CD4-positive, alpha-beta T cell treated with Interleukin-2 at 100 ng/mL for 4 hours (primary cell): ENCODE data around the gene TMEM258.

Experiments
- DNase-seq: peaks from one replicate; pipeline ENCODE4 v3.0.0-alpha.2; 2020; ENCODE audit warnings: low spot score

Gene TMEM258

DNA sequence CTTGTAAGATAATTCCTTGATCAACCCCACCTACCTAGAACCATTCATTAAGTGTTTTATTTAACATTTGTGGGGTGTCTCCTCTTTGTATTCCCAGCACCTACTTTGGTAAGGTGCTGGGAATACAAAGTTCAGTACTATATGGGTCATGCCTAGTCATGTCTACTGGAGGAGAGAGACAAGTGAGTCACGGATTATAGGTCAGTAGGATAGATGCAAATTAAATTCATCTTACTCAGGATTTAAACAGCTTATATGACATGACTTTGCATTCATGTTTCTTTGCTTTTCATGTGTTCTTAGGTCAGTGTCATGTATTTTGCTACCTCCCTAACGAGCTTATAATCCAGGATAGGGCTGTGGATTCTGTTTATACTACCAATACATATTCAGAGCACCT, 27.8 kb upstream of the TMEM258 start:
- DNase-seq = no peak

DNA sequence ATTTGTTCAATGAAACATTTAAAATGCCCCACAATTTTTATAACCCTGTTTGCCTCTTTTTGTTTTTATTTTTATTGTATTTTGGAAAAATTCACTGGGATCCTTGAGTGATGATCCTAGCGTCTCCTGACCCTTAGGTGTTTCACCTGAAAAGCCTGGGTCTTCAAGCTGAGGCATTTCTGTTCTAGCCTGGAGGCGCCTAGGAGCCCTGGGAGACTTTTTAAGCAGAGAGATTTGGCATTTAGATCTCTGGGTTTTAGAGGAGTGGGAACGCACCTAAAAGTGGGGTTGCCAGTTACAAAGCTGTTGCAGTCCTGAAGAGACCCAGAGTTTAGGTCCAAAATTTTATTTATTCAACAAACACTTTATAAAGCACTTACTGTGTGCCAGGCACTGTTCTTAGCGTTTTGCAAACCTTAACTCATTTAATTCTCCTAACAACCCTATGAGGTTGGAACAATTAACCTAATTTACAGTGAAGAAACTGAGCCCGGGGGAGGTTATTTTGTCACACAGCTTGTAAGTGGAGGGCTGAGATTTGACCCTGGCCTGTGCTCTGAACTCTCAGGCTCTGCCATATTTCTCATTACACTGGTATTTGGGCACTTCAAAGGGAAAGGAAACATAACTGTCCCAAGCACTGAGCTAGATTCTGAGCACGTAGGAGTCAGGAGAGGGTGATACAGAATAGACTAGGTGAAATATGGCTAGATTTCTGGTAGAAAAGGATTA, 25.2 kb upstream of the TMEM258 start:
- no peak for DNase-seq

DNA sequence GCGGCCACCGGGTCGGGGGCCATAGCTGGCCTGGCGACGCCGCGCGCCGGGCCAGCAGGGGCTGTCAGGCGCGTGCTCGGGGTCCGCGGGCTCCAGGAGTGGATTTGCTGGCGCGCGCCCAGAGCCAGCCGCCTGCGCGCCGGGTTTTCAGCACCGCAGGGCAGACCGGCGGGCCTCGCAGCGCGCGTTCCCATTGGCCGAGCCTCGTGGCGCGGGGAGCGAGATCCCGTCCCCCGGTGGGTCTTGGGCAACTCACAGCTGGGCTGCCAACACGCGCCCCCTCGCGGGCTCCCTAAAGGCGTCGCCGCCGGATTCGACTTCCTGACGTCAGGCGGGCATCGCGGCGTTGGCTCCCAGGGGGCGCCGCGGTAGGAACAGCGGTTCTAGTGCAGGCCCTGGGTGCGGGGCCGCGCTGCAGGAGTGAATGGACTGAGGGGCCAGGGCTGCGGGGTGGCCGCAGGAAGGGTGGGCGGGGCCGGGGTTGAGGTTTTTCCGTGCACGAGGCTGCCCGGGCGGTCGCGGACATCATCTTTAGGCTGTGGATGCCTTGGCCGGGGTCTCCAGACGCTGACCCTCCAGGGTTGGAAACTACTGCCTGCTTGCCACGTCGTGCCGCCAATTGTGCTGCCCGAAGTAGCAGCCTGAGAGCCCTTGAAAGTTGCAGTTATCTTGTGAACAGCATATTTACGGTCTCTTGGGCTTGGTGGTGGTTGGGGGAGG, 24.5 kb upstream of the TMEM258 start, which contains the start of gene FADS1:
Gene FADS1 (minus strand): TSS at position 268 of the 720 bp plus-strand sequence. CDS start 74 bp downstream, at position 194.
- DNase-seq = peak; percentile 63

DNA sequence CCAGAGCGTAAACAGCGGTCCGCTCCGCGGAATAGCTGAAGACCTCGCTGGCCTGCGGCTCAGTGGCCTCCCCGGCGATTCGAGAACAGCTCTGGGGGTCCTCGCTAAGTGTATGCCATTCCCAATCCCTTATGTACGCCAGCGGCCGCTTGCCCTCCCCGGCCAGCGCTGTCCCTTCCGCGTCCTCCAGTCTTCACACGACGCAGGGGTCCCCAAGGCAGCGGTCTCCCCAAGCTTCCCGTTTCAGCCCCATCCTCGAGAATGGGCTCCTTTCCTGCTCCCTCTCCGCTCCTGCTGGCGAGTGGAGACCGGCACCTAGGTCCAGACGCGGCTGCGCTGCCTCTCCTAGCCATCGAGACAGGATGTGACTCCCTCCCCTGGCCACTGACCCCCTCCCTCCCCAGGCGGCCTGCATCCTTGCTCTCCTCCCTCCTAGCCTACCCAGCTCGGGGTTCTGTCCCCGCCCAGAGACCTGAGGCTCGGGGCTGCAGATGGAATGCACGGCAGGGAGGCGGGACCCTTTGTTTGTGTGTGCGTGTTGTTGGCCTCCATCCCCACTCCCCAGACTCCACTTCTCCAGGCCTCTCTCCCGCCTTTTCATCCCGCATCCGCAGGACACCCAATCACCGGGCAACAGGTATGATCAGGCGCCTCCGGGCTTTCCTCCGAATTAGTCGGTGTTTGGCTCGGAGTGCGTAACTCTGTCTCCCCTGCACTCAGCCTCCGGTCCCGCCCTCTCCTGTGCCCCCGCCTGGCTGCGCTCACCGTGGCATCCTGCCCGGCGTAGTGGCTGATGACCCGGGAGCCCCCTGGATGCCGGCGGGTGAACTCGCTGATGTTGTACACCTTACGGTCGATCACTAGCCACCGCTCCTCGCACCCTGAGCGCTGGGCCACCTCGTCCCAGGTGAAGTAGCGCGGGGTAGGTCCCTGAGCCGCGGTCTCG, 23.7 kb upstream of the TMEM258 start:
- peak; percentile 47 for DNase-seq

DNA sequence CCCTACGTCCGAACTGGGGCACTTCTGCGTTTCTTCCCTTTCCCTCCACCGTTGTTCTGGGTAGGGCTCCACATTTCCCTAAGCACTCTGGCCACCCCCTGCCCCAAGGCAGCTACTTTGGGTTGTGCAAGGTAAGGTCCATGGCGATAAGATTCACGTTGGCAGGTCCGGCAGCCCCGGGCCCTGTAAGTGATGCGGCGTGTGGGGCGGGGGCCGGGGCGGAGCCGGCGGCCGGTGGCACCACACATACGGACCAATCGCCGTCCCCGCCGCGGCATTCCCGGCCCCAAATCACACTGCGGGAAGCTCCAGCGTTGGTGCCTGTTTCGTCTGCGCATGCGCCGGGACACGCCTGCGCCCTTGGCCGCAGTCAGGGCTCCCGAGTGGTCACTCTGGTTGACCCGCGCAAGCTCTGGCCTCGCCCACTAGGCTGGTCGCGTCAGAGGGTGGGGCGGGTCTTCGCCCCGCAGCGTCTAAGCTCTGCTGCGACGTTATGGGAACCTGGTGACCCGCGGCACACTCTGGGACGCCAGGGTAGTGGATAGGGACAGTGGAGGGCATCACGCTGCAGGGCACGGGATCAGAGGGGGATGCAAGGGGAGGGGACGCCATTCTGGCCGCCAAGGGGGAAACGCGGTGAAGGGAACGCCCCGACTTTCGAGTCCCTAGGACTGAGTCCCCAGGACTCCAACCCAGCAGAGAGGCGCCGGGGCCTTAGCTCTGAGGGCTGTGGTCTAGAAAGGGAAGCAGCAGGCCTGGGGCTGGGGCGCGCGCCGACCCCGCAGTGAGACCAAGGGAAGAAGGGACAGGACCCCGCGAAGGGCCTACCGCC, 22.8 kb upstream of the TMEM258 start:
- peak; percentile 31 for DNase-seq

DNA sequence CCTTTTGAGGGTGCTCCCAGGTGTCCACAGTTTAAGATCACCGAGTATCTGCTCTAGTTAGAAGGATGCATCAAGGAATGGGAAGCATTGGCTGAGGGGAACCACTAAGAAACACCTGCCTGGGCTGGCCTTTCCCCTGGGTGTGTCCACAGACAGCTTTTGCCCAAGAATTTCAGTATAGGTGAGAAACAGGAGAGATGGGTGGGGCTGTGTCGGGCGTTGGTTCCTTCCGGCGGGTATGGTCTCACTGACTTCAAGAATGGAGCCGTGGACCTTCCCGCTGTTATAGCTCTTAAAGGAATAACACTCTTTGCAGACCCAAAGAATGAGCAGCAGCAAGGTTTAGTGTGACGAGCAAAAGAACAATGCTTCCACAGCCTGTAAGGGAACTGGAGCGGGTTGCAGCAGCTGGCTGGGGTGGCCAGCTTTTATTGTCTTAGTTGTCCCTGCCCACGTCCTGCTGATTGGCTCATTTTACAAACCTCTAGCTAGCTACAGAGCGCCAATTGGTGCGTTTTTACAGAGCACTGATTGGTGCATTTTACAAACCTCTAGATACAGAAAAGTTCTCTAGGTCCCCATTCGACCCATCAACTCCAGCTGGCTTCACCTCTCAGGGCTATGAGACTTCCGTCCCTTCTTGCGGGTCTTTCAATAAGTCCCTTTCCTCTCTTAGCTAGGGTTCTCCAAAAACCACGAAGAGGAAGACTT, 22.0 kb upstream of the TMEM258 start:
- DNase-seq = no peak

DNA sequence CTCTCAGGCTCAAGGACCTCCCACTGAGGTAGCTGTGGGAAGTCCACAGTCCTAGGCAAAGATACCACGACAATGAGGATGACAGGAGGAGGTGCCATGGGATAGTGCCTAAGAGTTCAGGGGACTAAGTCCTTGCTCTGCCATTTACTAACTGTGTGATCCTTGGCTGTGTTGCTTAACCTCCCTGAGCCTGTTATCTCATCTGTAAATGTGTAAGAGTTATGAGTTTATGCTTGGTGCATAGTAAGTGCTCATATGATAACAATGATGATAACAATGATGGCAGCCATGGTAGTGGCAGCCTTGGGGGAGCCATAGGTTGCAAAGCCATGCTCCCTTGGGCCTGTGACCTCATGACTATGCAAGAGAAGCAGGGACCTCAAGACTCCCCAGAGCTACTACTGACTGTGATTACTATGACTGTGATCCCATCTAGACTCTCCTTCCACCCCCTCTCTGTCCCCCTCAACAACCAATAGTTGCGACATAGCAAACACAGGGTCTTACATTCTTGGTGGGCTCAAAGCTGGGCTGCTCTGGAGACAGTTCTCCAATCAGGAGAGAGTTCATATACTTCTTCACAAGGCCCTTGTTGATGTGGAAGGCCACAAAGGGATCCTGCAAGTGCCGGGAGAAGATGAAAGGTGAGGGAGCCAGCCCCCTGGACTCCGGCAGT, 20.5 kb upstream of the TMEM258 start:
- DNase-seq = no peak

DNA sequence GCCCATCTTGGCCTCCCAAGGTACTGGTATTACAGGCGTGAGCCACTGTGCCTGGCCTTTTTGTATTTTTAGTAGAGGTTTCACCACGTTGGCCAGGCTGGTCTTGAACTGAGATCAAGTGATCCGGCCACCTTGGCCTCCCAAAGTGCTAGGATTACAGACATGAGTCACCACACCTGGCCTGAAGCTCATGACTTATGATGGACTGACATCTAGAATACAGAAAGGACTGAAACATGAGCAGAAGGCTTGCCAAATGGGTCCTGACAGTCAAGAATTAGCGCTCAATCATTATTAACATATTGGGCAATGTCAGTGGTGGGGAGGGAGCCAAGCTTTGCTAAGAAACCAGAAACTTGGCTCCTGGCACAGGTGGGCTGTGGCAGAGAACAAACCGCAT, 19.4 kb upstream of the TMEM258 start:
- DNase-seq = no peak

DNA sequence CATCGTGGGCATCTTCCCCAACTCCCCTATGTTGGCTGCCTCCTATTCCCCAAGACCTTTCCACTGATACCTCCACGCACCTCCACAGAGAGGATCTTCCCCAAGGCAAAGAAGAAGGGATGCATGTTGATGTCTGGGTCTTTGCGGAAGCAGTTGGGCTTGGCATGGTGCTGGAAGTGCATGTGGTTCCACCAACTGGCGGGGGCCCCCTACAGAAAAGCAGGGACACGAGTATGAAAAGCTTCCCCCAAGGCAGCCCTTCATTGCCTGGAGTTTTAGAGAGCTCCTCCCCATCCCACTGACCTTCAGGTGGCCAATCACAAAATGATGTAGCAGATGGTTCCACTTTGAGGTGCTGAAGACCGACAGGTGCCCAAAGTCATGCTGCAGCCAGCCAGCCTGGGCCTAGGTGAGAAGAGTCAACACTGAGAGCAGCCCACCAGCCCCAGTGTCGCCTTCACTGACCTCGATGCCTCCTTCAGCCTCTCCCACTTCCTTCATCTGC, 18.3 kb upstream of the TMEM258 start:
- DNase-seq = no peak

DNA sequence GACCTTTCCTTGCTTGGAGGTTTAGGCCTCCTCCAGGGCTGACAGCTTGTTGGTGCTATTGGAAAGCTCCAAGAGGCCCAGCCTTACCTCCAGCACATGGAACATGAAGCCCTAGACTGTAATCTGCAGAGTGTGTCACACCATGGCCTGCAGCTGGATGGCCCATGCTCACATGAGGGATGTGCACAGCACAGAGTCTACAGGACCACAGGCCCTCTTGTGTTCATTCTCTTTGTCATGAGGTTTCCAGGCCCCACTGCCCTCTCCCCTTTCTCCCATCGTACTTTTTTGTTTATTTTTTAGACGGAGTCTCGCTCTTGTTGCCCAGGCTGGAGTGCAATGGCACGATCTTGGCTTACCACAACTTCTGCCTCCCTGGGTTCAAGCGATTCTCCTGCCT, 14.4 kb upstream of the TMEM258 start:
- no peak for DNase-seq

DNA sequence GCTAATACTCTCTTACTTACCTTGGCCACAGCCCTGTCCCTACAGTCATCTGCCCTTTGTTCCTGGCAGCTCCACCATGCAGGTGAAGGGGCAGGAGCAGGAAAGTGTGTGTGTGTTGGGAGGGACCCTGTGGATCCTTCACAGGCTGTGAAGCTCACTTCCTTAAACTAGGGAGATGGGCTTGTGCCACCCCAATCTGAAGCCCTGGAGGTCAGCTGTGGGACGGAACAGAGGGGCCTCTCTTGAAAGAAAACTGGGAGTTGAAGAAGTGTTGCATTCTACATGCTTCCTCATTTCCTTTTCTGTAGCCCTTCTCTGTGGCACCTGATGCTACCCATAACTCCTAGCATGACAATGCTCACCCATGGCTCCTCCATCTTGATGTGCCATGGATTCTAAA, 12.7 kb upstream of the TMEM258 start:
- no peak for DNase-seq

DNA sequence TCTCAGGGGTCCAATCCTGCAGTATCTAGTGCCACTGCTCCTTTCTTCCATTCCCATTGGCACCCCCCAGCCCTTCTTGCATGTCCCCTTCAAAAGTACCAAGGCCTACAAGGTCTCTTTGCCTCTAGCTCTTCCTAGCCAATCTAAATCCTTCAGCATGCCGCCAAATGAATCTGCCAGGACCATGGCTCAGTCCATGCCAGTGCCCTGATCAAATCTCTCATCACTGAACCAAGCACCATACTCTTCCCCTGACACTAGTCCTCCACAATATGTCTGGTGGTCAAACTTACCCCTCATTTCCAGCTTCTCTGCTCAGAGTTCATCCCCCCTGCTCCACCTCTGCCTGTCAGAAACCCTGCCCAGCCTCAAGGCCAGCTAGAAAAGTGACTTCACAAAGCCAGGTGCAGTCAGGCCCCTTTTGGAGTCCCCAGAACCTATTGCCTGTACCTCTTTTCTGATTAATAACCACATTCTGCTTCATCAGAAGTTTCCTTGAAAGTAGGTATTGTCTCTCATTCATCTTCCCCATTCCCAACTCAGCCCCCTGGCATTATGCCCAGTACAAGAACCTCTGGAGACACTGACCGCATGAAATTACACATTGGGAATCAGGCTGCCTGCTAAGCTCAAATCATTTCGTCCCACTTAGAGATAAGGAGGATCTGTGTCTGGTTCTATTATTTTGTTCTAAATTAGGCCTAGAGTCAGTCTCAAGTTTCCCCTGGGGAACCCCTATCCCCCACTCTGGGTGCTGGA, 11.7 kb upstream of the TMEM258 start:
- no peak for DNase-seq

DNA sequence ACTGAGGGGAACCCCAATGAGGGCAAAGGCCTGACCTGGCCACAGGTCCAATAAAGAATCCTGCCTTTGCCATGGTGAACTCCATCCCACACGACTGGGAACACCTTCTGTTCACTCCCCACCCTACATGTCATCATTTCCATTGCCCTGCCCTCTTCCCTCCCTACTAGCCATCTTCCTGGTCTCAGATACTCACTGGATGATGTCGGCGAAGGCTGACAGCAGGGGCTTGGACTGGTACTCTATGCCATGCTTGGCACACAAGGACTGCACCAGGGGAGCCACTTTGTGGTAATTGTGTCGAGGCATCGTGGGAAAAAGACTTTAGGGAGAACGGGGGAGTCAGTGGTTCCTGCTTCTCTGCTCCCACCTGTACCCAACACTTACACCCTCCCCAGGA, 10.2 kb upstream of the TMEM258 start:
- no peak for DNase-seq

DNA sequence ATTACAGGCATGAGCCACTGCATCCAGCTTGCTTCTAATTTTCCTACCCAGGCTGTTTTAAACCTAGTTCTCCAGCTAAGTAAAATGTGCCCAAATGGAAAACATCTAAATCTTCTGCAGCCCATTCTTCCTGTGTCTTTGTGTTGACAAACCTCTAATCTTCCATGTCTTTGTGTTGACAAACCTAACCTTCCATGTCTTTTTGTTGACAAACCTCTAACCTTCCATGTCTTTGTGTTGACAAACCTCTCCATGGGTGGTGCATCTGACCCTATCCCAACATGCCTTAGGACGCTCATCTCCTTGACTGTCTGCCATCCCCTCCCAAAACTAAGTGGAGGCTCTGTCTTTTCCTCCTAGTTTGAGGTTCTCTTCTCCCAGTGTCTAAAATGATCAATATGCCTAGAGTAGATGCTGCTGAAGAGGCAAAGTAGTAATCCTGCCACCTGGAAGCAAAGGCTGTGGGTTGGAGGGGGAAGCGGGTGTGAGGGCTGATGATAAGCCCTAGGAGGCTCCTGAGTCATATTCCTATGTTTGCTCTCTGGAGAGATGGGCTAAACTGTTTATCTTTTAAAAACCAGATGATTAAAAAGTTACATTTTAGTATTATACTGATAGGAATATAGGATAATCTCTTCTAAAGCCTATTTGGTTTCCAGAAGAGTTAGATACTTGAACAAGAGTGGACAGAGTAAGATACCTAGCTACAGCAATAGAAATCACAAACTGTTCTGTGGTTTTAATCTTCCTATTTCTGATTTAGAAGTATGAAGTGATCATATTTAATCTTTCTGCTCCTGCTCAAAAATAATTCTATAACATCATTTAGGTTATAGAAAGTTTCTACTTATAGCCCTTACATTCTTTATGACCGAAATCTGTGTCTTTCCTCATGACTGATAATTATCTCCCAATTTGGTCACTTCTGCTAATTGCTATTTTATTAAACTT, 8.2 kb upstream of the TMEM258 start:
- DNase-seq = no peak

DNA sequence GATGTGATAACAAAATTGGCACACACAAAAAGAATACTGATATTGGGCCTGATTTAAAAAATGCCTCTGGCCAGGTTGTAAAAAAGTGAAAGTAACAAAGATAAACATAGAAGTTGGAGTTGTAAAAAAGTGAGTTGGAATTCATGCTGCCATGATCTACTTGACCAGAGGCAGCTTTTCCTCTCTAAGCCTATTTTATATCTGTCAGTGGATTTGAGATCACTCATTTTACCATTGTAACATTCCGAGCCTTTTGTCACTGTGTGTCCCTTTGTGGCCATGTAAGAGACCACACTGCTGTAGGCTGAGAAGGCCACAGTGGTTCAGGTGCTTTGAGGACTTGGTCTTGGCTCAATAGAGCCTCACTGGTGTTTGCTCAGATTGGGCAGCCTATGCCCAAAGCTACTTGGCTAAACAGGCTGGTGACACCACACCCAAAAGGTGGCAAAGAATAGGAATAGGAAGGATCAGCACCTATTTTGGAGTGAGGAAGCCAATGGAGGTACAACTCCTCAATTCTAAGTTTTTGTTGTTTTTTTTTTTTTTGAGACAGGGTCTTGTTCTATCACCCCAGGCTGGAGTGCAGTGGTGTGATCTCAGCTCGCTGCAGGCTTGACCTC, 7.4 kb upstream of the TMEM258 start:
- DNase-seq = no peak

DNA sequence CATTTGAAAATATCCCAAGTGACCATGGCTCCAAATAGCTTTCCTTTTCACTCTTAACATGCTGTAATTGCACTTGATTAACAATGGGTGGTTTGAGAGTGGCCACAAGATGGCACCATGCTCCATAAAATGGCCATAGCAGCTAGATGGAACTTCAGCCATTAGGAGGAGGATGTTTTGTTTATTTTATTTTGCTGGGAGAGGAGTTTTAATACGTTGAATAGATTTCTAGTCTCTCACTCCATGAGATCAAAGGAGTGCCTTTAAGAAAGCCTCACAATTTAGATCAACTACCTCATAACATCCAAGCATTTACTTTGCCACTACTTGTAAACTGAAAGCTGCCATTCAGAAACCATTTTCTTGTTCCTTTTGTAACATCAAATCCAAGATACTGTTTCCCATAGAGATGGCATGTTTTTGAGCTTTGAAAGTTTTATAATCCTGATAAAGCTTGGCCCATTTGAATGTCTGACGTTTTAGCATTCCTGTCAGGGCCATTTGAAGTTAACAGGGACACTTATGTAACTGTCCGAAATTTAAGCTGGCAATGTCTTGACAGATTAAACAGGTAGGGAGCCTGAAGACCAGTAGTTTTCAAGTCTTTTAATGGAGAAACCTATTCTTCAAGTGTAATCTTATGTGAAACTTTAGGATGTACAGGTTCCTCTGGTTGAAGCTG, 5.0 kb upstream of the TMEM258 start:
- DNase-seq = peak; percentile 80

DNA sequence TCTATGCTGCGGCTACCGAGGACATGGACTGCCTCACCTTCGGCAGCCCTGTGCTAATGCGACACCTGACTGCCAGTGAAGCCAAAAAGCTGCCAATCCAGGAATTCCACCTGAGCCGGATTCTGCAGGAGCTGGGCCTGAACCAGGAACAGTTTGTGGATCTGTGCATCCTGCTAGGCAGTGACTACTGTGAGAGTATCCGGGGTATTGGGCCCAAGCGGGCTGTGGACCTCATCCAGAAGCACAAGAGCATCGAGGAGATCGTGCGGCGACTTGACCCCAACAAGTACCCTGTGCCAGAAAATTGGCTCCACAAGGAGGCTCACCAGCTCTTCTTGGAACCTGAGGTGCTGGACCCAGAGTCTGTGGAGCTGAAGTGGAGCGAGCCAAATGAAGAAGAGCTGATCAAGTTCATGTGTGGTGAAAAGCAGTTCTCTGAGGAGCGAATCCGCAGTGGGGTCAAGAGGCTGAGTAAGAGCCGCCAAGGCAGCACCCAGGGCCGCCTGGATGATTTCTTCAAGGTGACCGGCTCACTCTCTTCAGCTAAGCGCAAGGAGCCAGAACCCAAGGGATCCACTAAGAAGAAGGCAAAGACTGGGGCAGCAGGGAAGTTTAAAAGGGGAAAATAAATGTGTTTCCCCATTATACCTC, 3.6 kb upstream of the TMEM258 start:
- no peak for DNase-seq
